Stomach smooth muscle (tissue), 2 donors: Measurements from ENCODE around the gene COX17.
A peak's percentile ranks its signal among the peaks of the same experiment; 100 is the strongest.

ENCODE experiments used
- H3K27ac ChIP-seq: one replicate; pipeline ENCODE4 v1.7.0; 2013; ENCODE audit warnings: mild to moderate bottlenecking, low read length, inconsistent platforms
- H3K27me3 ChIP-seq, 2 donors: one replicate each; pipeline ENCODE4 v1.7.0; 2013; ENCODE audit warnings: low read length in 2 of 2; ENCODE audit not compliant: insufficient read depth in 2 of 2, control insufficient read depth in 1 of 2
- H3K36me3 ChIP-seq, 2 donors: one replicate each; pipeline ENCODE4 v1.7.0; 2013; ENCODE audit warnings: low read length in 2 of 2; ENCODE audit not compliant: control insufficient read depth in 2 of 2, insufficient read depth in 2 of 2
- H3K4me1 ChIP-seq: one replicate; pipeline ENCODE4 v1.7.0; 2013; ENCODE audit warnings: low read length; ENCODE audit not compliant: control insufficient read depth, insufficient read depth
- H3K4me3 ChIP-seq, 2 donors: one replicate each; pipeline ENCODE4 v1.7.0; 2013; ENCODE audit warnings: low read length in 2 of 2
- H3K9ac ChIP-seq, 2 donors: one replicate each; pipeline ENCODE4 v1.7.0; 2013; ENCODE audit warnings: low read length in 2 of 2, mild to moderate bottlenecking in 1 of 2
- H3K9me3 ChIP-seq, 2 donors: one replicate each; pipeline ENCODE4 v1.7.0; 2013; ENCODE audit warnings: low read length in 2 of 2; ENCODE audit not compliant: control insufficient read depth in 2 of 2
- donor health status: healthy.
- donor health status: Pancreatic carcinoma.

COX17 gene

DNA sequence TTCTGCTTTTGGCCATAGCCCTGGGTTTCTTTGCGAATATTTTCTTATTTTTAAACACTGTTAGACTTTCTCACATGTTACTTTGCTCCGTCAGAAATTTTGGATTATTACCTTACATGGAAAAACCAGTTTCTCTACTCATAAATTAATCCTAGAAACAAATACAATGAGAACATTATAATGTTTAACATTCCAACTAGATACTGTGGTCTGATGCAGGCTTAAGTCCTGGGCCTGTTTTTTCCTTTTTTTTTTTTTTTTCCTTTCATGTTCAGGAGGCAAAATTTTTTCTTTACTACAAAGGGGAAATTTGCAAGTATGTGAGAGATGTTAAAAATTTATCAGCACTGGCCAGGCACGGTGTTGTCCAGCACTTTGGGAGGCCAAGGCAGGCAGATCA lies 45.7 kb downstream of the COX17 start:
- Histone ChIP-seq H3K4me1 (peaks cover 11% of the 10 kb centered on the region), H3K27me3 (no peaks in the 10 kb centered on the region), H3K36me3 (no peaks in the 10 kb centered on the region), H3K4me3 (no peak overlapping the region), H3K9ac (no peak overlapping the region), H3K9me3 (no peaks in the 10 kb centered on the region), H3K27ac (no peak overlapping the region)

DNA sequence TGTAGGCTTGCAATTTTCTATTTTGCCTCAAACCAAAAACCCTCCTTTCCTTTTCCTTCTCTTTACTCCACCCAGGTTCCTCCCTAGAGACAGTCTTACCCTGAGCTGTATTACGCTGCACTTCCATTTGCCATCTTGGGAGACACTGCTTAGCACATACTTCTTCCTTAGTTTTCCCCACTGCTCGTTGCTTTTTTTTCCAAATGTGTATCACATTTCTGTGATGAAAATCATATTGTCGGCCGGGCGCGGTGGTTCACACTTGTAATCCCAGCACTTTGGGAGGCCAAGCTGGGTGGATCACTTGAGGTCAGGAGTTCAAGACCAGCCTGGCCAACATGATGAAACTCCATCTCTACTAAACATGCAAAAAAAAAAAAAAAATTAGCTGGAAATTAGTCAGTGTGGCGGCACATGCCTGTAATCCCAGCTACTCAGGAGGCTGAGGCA lies 46.3 kb downstream of the COX17 start:
- Histone ChIP-seq H3K4me3 (no peak overlapping the region), H3K4me1 (peaks cover 11% of the 10 kb centered on the region), H3K27ac (no peak overlapping the region), H3K9me3 (no peaks in the 10 kb centered on the region), H3K36me3 (no peaks in the 10 kb centered on the region), H3K9ac (no peak overlapping the region), H3K27me3 (no peaks in the 10 kb centered on the region)

DNA sequence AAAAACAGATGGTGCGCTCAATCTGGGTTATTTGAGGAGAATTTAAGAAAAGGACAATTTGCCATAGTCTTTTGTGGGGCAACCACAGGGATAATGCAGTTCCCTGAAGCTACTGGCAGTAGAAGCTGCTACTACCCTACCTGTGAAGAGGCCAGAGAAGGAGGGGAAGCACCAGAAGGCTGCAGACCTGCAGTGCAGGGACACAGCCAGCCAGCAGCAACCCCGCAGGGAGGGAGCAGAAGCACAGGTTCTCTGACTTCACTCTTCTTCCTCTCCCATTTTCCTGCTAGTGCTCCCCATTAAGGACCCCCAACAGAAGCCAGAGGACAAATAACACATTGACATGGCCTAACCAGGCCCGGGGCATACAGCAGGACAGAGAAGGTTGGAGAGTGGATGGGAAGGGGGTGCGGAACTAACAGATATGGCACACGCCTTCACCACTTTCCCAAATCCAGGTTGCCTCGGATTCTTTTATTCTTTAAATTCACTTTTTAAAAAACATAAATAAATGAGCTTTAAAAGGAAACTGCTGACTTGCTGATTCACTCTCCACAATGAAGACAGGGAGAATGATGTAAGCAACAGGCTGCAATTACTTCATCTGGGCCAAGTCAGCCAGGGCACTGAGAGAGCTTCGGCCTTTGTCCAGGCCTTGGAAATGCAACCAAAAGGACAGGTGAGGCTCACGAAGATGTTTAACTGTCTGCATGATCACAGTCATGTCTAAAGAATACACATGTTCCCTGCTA lies 46.9 kb downstream of the COX17 start:
- Histone ChIP-seq H3K36me3 (no peaks in the 10 kb centered on the region), H3K27ac (no peak overlapping the region), H3K9ac (peak overlapping the region in 1 of 2 donors; percentile 36), H3K27me3 (no peaks in the 10 kb centered on the region), H3K9me3 (no peaks in the 10 kb centered on the region), H3K4me3 (no peak overlapping the region), H3K4me1 (peaks cover 11% of the 10 kb centered on the region)

DNA sequence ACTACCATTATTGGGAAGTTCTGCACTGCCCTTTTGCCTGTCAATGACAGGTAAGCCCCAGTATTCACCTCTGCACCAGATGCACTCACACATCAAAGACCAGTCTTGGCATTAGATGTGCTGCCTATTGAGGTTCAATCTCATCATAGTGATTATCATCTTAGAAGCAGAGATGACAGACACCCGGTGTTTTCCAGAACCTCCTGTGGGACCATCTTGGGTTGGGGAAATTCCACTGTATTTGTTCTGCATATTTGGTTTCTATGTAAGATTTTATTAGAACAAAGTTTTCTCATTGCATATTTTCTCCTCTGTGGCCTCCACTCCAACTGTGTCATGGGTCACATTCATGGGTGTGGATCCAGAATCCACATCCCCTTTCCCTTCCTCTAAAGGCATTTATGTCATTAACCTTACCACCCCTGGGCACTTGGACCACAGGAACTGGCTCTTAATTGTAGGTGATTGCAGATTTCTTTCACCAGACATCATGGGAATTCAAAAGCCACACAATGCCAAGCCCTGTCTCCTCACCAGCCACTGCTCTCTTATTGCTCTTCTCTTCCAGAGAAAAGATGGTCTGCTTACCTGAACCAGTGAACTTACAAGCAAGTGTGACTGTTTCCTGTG lies 48.3 kb downstream of the COX17 start:
- Histone ChIP-seq H3K36me3 (no peaks in the 10 kb centered on the region), H3K27me3 (no peaks in the 10 kb centered on the region), H3K9ac (no peak overlapping the region), H3K9me3 (no peaks in the 10 kb centered on the region), H3K4me1 (peaks cover 11% of the 10 kb centered on the region), H3K4me3 (no peak overlapping the region), H3K27ac (no peak overlapping the region)

DNA sequence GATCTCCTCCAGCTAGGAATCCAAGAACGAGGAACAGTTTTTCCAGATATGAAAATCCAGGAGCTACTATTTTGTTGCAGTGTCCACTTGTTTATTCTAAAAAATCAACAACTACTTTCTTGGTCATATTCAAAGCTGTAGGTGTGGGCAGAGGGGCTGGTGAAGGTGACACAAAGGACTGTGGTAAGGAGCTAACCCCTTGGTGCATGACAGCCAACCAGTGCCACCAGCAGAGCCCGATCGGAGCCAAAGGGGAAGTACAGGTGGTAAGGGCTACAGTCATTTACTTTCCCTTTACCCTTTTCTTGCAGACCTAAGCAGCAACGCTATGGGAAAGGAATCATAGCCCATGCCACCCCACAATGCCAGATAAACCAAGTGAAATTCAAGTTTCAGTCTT lies 48.8 kb downstream of the COX17 start:
- no peaks in the 10 kb centered on the region for H3K9me3 ChIP-seq
- H3K9ac ChIP-seq = no peak overlapping the region
- H3K27me3 ChIP-seq = no peaks in the 10 kb centered on the region
- no peaks in the 10 kb centered on the region for H3K36me3 ChIP-seq
- H3K4me1 ChIP-seq = peaks cover 11% of the 10 kb centered on the region
- no peak overlapping the region for H3K4me3 ChIP-seq
- no peak overlapping the region for H3K27ac ChIP-seq

DNA sequence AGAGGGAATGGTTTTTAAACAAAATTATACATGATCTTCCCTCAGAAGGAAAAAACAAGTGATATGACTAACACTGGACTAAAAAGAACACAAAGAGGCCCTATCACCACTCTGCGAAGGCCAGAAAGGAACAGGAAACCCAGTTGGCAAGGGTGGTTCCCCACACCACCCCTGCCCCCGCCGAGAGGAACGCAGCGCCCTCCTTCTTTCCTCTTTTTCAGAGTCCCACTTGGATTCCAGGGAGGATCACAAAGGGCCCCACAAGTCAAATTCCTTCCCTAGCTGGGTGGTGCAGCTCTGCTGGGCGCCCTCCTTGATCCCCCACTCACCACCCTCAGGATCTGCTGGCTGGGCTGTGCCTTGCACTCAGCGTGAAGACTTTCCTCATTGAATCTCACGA lies 49.7 kb downstream of the COX17 start:
- no peaks in the 10 kb centered on the region for H3K27me3 ChIP-seq
- no peak overlapping the region for H3K9ac ChIP-seq
- no peaks in the 10 kb centered on the region for H3K36me3 ChIP-seq
- peaks cover 11% of the 10 kb centered on the region for H3K4me1 ChIP-seq
- H3K4me3 ChIP-seq = no peak overlapping the region
- peak overlapping the region; percentile 24 for H3K27ac ChIP-seq
- no peaks in the 10 kb centered on the region for H3K9me3 ChIP-seq

DNA sequence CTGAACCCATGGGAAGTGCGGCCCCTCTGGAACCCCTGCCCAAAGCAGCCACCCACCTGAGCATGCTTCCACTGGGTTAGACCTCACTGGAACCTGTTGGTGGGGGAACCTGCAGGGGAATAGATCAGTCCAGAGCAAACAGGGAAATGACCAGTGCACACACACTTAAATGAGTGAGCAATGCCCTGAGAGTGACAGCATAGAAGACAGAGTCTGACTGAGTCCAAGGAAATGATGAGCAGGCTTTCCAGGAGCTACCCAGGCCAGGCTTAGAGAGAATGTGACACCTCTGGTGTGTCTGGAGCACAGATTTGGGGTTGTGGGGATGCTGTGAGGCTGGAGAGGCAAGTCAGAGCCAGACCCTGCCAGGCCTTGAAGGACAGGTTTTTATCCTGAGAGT lies 51.0 kb downstream of the COX17 start:
- peaks cover 11% of the 10 kb centered on the region for H3K4me1 ChIP-seq
- no peaks in the 10 kb centered on the region for H3K27me3 ChIP-seq
- H3K36me3 ChIP-seq = no peaks in the 10 kb centered on the region
- no peak overlapping the region for H3K9ac ChIP-seq
- no peak overlapping the region for H3K27ac ChIP-seq
- no peaks in the 10 kb centered on the region for H3K9me3 ChIP-seq
- H3K4me3 ChIP-seq = no peak overlapping the region

DNA sequence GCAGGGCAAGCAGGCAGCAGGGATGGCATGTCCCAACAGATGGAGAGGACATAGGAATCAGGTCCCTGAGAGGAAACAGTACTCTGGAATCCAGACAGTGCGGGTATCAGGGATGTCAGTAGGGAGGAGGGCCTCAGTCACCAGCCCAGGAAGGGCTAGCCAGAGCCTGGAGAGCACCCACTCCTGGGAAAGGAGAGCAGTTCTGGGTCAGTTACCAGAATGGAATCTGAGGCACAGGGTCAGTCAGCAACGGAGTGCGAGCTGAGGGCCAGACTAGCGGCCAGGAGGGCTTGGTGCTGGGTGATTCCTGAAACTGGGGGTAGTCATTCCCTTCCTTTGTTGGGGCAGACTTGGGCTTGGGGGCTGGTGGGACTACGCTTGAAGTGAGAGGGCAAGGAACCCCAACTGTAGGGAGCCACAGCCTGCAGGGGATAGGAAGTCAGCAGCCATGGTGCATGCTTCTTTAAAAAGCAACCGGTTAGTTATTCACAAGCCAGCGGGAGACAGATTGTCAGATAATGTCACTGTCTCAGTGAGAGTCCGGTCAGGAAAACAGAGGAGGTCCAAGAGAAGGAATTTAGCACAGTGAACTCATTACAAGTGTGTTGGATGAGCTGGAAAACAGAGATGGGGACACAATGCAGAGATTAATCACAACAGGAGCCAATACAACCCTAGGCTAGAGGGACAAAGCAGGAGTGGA lies 51.6 kb downstream of the COX17 start:
- peaks cover 9% of the 10 kb centered on the region for H3K4me1 ChIP-seq
- H3K27ac ChIP-seq = no peak overlapping the region
- H3K36me3 ChIP-seq = no peaks in the 10 kb centered on the region
- H3K9me3 ChIP-seq = no peaks in the 10 kb centered on the region
- H3K4me3 ChIP-seq = no peak overlapping the region
- no peaks in the 10 kb centered on the region for H3K27me3 ChIP-seq
- no peak overlapping the region for H3K9ac ChIP-seq

DNA sequence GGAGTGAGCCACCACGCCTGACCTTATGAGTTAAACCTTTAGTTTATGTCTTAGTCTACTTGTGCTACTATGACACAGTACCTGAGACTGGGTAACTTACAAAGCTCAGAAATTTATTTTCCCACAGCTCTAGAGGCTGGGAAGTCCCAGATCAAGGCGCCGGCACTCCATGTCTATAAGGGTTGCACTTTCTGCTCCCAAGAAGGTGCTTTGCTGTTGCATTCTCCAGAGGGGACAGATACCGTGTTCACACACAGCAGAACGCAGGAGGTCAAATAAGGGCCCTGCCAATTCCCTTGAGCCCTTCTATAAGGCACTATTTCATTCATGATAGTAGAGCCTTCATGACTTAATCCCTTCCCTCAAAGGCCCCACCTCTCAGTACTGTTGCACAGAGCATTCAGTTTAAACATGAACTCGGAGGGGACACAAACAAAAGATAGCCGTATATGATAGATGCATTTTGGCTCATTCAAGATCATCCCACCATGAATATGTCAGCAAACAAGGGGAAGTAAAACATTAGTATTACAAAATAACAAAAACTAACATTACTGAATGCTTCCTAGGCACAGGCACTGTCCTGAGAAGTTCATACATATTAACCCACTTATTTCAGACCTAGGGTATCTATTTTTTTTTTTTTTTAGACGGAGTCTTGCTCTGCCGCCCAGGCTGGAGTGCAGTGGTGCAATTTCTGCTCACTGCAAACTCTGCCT lies 53.0 kb downstream of the COX17 start:
- Histone ChIP-seq H3K4me1 (peaks cover 3% of the 10 kb centered on the region), H3K27me3 (no peaks in the 10 kb centered on the region), H3K27ac (no peak overlapping the region), H3K36me3 (no peaks in the 10 kb centered on the region), H3K9me3 (no peaks in the 10 kb centered on the region), H3K9ac (no peak overlapping the region), H3K4me3 (no peak overlapping the region)

DNA sequence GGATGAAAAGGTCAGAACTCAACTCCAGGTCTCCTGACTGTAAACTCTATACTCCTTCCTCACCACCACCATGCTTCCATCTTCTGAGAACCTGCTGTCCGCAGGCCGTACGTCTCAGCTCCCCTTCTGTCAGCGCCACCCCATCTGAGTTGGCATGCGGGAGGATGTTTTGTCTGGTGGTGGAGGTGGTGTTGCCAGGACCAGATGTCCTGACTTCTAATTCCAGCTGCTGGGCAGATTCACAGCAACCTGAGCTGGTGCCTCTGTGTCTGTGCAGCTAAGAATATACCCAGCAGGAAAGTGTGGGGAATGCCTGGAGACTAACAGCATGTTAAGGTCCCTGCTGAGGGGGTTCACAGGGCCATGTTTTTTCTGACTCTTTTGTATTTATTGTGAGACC lies 56.3 kb downstream of the COX17 start:
- Histone ChIP-seq H3K4me1 (no peaks in the 10 kb centered on the region), H3K27ac (no peak overlapping the region)

More for the DNA sequence above, 56.3 kb downstream of the COX17 start:
- Histone ChIP-seq H3K9me3 (no peaks in the 10 kb centered on the region), H3K27me3 (no peaks in the 10 kb centered on the region), H3K9ac (no peak overlapping the region), H3K4me3 (no peak overlapping the region), H3K36me3 (no peaks in the 10 kb centered on the region)
